Measurements from ENCODE around the gene SPHK2.
"Not testable (repeated sequence)": the region's sequence is repeated elsewhere in the genome, so short reads cannot be mapped to it uniquely, and the experiment has no call there.

Gene SPHK2

DNA sequence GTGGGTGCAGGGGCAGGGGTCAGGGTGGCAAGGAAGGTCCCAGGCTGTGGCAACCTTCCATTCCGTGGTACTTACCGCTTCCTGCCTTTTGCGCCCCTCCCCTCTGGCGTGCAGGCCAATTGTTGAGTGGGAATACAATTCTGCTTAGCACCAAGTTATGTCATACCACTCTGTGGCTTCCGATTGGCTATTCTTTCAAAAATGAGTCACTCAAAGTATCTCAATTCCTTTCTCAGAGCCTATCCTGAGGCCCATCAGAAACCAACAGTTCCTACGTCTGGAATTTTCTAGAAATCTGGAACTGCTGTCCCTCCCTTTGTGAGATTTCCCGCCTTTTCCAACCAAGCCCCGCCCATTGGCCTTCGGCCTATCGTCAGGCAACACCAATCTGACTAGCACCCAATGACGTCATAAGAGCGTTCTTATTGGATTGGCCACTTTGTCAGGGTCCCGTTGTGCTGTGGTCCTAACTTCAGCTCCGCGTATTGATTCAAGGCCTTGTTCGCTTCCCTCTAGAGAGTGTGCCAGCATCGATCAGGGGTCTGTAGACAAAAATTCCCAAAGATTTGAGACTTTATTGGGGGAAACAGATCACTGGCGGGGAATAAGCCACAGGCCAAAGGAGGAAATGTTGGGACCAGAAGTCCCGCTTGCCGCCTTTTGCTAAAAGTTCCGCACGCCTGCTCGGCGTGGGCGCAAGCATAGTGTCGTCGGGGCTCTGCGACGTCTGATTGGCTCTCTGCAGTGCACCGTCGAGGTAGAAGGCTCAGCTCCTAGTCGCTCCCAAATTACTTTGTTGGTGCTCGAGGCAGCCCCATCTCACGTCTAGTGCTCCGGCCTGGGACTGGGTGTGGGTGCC is 41.8 kb downstream of the SPHK2 start:
- DNase-seq (ENCODE audit: low read depth): peak; percentile 78

DNA sequence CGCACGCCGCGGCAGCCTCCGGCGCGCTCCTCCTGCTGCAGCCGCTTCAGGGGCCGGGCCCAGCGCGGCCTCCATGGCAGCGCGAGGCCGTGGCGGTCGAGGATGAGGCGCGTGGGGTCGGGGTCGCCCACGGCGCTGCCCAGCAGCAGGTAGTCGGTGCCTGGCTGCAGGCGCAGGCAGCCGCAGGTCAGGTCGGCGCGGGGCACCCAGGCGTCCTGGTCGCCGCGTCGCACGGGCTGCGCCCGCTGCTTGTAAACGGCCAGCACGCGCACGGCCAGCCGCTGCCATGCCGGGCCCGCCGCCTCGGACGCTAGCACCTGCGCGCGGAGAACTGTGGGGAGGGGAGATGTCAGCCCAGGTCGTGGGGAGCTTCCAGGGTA is 42.4 kb downstream of the SPHK2 start:
- no peak for DNase-seq (ENCODE audit: low read depth)

DNA sequence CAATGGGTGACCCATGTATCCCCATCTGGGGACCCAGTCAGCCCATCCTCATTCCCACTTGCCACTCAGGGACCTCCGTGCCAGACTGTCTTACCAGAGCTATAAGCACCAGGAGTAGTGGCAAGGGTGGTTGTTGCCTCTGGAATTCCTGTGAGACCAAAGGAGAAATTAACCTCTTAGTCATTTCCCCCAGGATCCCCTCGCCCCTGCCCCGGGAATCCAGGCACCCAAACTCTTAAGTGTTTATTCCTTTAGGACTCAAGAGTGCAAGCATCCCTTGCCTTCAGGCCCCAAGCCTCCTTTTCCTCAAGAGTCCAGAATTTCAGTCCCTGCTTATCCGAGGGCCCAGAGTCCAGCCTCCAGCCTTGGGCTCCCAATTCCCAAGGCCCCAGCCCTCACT is 44.4 kb downstream of the SPHK2 start:
- no peak for DNase-seq (ENCODE audit: low read depth)

DNA sequence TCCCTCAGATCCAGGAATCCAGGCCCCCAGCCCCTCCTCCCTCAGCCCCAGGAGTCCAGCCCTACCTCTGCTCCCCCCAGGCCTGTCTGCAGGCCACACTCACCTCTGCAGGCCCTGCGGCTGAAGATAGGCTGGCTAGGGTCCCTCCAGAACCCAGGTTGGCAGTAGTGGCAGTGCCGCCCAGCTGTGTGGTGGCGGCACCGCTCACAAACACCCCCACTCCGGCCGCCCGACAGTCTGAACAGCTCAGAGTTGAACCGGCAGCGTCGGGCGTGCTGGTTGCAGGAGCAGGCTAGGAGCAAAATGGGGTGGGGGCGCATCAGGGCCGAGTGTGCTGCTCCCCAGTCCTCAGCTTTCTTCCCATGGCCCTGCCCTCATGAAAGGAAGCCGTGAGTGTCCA is 45.2 kb downstream of the SPHK2 start:
- no peak for DNase-seq (ENCODE audit: low read depth)

DNA sequence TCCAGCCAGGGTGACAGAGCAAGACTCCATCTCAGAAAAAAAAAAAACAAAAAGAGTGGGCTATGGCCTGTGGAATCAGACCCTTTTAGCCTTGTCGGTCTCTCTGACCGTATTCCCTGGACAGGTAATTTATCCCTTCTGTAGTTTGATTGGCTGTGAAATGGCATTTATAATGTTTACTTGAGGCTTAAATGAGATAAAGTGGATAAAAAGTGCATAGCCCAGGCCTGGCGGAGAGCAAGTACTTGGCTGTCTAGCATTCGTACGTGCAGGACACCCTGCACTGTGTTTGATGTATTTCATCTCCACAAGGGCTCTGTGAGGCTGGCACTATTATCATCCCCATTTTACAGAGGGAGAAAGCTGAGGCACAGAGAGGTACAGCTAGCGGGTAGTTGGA is 46.5 kb downstream of the SPHK2 start:
- DNase-seq (ENCODE audit: low read depth): no peak

DNA sequence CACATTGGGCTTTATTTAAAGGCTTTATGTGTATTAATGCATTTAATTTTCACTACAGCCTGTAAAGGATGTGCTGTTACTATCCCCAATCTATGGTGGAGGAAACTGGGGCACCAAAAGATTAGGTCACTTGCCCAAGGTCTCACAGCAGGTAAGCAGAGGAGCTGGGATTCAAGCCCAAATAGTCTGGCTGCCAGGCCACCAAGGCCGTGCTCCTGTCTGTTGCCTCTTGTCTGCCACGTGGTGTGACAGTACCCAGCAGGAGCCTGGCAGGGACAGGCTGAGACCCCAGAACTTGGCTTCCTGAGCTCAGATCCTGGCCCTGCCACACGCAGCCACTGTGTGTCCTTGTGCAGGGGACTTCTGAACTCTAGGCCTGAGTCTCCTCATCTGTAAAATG is 49.0 kb downstream of the SPHK2 start:
- DNase-seq (ENCODE audit: low read depth): no peak

DNA sequence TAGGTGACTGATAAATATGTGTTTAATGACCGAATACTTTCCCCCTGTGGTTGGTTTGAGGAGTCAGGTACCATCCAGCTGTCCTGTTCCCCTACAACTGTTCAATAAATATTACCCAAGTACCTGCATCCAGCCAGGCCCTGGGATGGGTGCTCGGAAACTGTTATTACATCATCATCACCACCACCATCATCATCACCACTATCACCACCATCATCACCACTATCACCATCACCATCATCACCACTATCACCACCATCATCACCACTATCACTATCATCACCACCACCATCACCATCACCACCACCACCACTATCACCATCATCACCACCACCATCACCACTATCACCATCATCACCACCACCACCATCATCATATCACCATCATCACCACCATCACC is 49.5 kb downstream of the SPHK2 start:
- DNase-seq (ENCODE audit: low read depth): no peak

DNA sequence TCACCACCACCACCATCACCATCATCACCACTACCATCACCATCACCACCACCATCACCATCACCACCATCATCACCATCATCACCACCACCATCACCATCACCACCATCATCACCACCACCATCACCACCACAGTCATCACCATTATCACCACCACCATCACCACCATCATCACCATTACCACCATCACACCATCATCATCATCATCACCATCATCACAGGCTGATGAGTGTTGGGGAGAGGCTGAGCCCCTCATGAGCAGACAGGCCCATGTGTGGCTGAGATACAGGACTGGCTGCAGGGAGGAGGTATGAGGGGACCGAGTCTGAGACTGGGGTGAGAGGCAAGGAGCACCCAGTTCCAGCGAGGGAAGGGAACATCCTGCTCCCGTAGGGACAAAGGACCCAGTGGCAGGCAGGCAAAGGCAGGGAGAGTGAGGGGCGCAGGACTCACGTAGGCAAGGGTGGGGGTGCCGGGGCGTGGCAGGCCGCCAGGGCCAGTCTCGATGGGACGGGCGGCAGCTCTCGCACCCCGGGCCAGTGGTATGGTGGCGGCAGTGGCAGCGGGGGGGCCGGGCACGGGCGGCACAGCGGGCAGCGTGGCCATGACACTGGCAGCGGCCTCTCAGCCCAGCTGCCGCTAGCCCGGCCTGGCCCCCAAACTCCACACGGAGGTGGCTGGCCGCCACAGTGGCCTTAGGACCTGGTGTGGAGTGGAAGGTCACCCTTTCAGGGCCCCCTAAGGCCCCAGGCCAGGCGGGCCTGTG is 50.8 kb downstream of the SPHK2 start:
- DNase-seq (ENCODE audit: low read depth): no peak

DNA sequence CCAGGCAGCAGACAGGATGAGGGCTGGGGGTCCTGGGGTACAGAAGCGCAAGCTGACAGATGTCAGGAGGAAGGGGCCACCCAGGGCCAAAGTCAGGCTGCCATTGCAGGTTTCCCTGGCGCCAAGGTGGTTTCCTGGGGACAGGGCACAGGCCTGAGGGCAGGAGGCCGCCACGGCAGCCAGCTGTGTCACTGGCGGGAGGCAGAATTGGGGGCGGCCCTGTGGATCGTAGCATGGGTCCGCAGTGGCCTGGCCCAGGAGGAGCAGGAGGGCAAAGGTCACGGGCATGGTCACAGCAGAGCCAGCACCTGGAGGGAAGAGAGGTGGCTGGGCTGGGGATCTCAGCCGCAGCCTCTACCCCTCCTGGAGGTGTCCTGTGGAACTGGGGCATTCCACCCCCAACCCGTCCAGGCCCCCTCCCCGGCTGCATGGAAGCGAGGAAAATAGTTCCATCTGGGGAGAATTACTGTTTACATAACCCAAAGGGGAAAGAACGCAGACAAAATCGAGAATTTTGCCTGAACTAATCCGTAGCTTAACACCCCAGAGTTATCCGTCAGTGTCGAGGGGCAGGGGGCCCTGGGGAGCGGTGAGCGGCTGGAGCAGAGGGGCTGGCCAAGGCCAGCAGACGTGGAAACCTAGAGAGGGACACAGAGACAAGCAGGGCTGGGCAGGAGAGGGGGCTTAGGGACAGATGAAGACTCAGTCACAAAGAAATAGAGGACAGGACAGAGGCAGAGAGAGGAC is 51.6 kb downstream of the SPHK2 start:
- DNase-seq (ENCODE audit: low read depth): no peak

DNA sequence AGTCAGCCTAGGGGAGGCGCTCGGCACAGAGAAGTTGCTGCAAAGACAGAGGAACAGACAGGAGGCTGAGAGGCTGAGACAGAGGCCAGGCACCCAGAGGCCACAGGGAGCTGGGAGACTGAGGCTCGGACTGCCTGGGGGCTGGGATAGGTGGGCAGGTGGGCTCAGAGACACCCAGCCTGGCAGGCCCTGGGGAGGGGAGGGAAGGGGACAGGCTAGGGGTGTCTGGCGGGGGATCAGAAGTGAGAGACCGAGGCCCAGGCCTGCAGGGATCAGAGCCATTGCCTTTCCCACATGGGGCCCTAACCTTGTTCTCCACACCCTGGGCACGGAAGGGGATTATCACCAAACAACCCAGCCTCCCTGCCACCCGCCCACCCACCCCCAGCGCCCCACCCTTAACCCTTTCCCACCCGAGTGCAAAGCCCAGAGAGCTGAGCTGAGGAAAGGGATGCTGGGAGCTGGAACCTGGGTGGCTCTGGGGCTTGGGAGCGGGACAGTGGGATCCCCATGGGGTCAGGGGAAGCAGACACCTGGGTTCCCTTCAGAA is 52.2 kb downstream of the SPHK2 start:
- DNase-seq (ENCODE audit: low read depth): no peak

DNA sequence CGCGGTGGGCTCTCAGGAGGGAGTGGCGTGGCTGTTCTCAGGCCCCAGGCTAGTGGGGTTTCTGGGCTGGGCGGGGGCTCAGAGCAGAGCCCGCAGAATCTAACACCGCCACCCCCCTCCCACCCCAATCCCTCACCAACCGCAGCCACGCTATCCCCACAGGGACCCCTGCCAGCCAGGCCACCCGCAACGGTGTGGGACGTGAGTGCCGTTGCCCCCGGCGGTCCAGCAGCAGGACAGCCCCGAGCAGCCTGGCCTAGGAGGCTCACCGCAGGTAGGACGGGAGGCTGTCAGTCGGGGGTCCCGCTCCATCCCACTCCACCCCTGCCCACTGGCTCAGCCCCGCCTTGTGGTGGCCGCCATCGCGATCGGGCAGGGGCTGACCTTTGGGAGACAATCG is 53.7 kb downstream of the SPHK2 start, which contains the start of gene NTN5:
TSS of gene NTN5 (minus strand) at position 24 of the 400 bp plus-strand sequence. CDS start 2,031 bp downstream, outside the sequence.
- no peak for DNase-seq (ENCODE audit: low read depth)

DNA sequence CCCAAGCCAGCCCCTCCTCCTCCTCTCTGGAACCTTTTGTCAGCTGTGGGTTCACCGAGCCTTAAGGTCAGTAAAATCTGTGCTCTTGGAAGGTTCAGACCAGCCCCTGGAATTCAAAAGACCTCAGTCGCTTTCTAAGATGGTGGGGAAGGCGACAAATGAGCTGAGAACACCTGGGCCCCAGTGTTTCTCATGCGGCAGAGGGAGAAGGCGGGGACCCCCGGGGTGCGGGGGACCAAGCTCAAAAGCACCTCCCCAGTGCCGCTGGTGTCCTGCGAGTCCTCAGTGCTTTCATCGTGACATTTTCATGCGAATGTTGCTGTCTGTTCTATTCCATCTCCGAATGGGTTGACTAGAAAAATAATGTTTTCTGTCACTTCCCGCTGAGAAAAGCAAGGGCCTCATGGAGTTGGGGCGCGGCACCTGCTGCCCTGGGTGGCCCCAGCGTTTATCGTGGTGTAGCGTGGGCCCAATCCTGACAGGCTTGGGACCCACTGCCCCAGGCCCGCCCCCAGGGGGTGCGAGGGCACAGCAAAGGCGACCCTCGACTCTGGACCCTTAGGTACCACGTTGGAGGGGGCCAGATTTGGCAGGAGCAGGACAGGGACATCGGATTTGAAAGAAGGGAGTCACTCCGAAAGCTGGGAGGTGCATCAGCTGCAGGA is 54.3 kb downstream of the SPHK2 start:
- no peak for DNase-seq (ENCODE audit: low read depth)

DNA sequence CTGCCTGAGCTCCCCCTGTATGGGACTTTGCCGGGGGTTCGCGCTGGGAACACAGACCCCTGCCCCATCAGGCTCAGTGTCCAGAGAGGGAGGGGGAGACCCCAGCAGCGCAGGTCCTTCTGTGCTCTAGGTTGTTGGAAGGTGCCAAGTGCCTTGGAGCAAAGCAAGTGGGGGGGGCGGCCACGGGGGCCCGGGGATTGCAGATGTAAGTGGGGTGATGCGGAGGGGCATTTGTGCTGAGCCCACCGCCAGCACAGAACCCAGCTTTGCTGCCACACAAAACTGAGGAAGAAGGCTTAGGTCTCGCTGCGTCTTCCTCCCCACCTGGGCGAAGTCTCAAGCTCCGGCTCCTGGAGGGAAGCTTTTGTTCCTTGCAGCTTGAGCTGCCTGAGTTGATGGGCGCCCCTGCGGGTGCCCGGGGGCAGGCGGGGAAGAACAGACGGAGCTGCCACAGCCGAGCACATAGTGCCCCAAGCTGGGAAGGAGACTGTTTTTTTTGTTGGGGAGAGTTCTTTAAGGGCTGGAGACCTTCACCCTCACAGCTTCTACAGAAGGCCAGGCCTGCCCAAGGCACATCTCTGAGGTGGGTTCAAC is 55.0 kb downstream of the SPHK2 start:
- DNase-seq (ENCODE audit: low read depth): no peak

DNA sequence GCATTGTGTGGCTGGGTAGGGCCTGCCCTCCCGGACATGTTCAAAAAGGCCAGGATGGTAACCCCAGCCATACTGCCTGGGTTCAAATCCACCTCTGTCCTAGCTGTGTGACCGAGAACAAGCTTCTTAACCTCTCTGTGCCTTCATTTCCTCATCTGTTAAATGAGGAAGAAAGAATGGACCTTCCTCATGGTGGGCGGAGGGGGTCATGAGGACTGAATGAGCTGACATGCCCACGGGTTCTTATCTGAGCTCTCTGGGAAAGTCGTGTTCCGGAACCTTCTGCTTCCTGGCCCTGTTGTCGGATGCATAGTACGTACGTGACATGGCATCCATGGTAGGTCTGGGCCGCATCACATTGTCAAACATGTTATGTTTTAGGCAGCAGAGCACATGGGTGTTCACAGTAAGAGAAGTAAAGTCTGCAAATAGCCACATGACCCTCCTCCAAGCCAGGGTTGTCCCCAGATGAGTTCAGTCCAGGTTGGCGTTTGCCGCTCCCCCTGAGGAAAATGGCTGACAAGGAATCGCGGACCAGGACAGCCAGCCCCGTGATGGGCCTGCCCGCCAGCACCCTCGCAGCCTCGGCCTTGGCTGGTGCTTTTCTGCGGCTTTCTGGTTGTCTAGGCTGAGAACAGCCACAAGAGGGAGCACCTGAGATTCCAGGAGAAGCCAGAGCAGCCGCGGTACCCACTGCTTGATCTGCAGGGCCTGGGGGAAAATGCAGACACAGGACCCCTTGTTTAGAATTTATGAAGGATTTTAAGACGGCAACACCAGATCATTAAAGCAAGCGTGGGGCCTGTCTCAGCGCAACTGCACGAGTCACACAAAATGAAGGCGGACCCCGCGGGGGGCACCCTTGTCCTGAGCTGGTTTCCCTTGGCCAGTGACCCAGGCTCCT is 55.9 kb downstream of the SPHK2 start:
- peak; percentile 69 for DNase-seq (ENCODE audit: low read depth)

DNA sequence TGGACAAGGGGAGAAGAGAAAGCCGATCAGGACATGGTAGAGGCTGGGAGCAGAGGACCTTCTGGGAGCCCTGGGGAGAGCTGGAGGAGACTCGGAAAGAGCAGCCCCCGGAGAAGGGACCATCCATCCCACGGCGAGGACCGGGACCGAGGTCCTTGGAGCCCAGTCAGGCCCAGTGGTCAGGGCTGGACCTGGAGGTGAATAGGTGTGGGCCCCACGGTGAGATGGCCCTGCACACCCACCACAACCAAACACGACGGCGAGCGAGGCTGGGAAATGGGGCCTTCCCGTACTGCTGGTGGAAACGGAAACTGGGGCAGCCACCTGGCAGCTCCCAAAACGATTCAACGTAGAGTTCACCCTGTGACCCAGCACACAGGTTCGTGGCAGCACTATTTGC is 57.2 kb downstream of the SPHK2 start:
- DNase-seq (ENCODE audit: low read depth): no peak

DNA sequence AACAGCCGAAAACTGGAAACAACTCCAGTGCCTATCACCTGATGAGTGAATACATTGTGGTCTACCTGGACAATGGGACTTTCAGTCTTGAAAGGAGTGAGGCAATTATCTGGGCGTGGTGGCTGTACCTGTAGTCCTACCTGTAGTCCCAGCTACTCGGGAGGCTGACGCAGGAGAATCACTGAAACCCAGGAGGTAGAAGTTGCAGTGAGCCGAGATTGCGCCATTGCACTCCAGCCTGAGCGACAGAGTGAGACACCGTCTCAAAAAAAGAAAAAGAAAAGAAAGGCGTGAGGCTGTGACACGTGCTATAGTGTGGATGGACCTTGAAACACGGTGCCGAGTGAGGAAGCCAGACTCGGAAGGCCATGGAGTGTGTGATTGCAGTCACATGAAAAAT is 57.6 kb downstream of the SPHK2 start:
- DNase-seq (ENCODE audit: low read depth): no peak

DNA sequence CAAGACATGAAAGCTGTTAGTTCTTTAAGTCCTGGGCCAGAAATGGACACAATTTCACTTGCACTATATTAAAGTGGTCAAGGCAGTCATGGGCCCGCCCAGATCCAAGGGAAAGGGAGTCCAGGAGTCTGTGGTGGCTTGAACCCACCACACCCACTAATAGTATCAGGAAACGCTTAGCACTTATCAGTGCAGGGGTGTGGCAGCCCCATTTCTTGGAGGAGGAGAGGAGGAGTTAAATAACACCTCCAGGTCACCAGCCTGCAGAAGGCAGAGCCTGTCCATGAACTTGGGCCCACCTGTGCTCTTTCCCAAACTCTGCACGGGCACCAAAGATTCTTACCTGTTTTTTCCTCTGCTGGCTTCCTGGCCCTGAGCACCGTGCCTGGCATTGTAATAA is 58.9 kb downstream of the SPHK2 start:
- DNase-seq (ENCODE audit: low read depth): no peak

DNA sequence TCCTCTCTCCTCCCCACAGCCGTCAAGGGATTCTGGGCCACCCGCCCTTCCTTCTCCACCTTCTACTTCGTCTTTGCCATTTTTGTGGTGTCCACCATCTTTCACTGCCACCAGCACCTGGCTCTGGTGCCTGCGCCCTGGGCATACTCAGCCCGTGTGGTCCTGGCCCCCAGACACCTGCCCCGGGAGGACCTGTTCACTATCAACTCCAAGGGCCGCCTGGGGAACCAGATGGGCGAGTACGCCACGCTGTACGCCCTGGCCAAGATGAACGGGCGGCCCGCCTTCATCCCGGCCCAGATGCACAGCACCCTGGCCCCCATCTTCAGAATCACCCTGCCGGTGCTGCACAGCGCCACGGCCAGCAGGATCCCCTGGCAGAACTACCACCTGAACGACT is 60.7 kb downstream of the SPHK2 start:
- not testable (repeated sequence) for DNase-seq (ENCODE audit: low read depth)
